ENCODE measurements around the gene ANKRD13B.

The ANKRD13B gene

GRCh38 chr17:29595943-29596774 is 3.2 kb downstream of the ANKRD13B start:
- DNase-seq = no peak

- no peak for DNase-seq
Measured at GRCh38 chr17:29596811-29597210, 3.9 kb downstream of the ANKRD13B start.

GRCh38 chr17:29597361-29598172 is 4.6 kb downstream of the ANKRD13B start:
- no peak for DNase-seq

- DNase-seq = no peak
Measured at GRCh38 chr17:29603109-29603674, 10.3 kb downstream of the ANKRD13B start.

- DNase-seq = no peak
Measured at GRCh38 chr17:29607557-29608195, 14.7 kb downstream of the ANKRD13B start.

GRCh38 chr17:29608986-29609385 is 16.1 kb downstream of the ANKRD13B start:
- no peak for DNase-seq

GRCh38 chr17:29610395-29610794 is 17.5 kb downstream of the ANKRD13B start:
- no peak for DNase-seq

- no peak for DNase-seq
Measured at GRCh38 chr17:29611351-29612093, 18.6 kb downstream of the ANKRD13B start.

GRCh38 chr17:29612094-29612403 is 19.1 kb downstream of the ANKRD13B start:
- no peak for DNase-seq

GRCh38 chr17:29612404-29613280 is 19.7 kb downstream of the ANKRD13B start:
- DNase-seq = no peak

GRCh38 chr17:29613352-29613837 is 20.5 kb downstream of the ANKRD13B start:
- DNase-seq = no peak

GRCh38 chr17:29613856-29614255 is 20.9 kb downstream of the ANKRD13B start:
- DNase-seq = no peak

- no peak for DNase-seq
Measured at GRCh38 chr17:29614349-29615047, 21.6 kb downstream of the ANKRD13B start.

- DNase-seq = no peak
Measured at GRCh38 chr17:29615048-29615385, 22.1 kb downstream of the ANKRD13B start.

- DNase-seq = no peak
Measured at GRCh38 chr17:29615492-29616299, 22.8 kb downstream of the ANKRD13B start.

- DNase-seq = no peak
Measured at GRCh38 chr17:29616300-29617048, 23.5 kb downstream of the ANKRD13B start.

- DNase-seq = no peak
Measured at GRCh38 chr17:29617125-29617480, 24.2 kb downstream of the ANKRD13B start.

GRCh38 chr17:29617481-29618271 is 24.7 kb downstream of the ANKRD13B start:
- no peak for DNase-seq
